Breast epithelium (tissue), 4 donors: ENCODE results near the gene CDH10. TPM values are rescaled to one million over a fixed set of nuclear protein-coding genes. Genes with fewer than 3 reads are reported as not detected.

Experiments
- DNase-seq, 2 donors: peaks; one replicate each; pipeline ENCODE4 v3.0.0-alpha.2; 2019; ENCODE audit warnings: low spot score in 2 of 2
- H3K27ac ChIP-seq, 2 donors: fragments of 200-600 bp; sonication (generic) in 1 of 2; one replicate each; pipeline ENCODE4 v1.5.1; 2016 to 2019; ENCODE audit warnings: mild to moderate bottlenecking in 1 of 2
- H3K27me3 ChIP-seq, 2 donors: fragments of 200-600 bp; sonication (generic) in 1 of 2; one replicate each; pipeline versions ENCODE4 v1.5.1 to v1.6.0; 2017 to 2019; ENCODE audit warnings: control low read depth in 1 of 2, mild to moderate bottlenecking in 1 of 2
- H3K36me3 ChIP-seq: fragments of 200-600 bp; one replicate; pipeline ENCODE4 v1.5.1; 2019
- H3K4me1 ChIP-seq, 2 donors: fragments of 200-600 bp; sonication (generic); one replicate each; pipeline ENCODE4 v1.5.1; 2016 to 2019; ENCODE audit warnings: control low read depth in 1 of 2
- H3K4me3 ChIP-seq, 3 donors: fragments of 200-600 bp; sonication (generic); 1 replicate in 2 of 3; 2 replicates in 1 of 3; pipeline ENCODE4 v1.5.1; 2016 to 2019; ENCODE audit warnings: mild to moderate bottlenecking in 3 of 3, moderate library complexity in 2 of 3
- H3K9me3 ChIP-seq, 2 donors: fragments of 200-600 bp; sonication (generic) in 1 of 2; one replicate each; pipeline ENCODE4 v1.5.1; 2016 to 2019; ENCODE audit warnings: control low read depth in 1 of 2
- CTCF ChIP-seq, 3 donors: fragments of 450-650 bp; IDR thresholded peaks; one replicate each; pipeline ENCODE4 v1.5.1; 2016 to 2017; ENCODE audit warnings: antibody characterized with exemption in 3 of 3, mild to moderate bottlenecking in 3 of 3, moderate library complexity in 3 of 3
- POLR2A ChIP-seq: fragments of 450-650 bp; IDR thresholded peaks from one replicate; pipeline ENCODE4 v1.6.1; 2016; ENCODE audit warnings: antibody characterized with exemption, mild to moderate bottlenecking, moderate library complexity
- POLR2AphosphoS5 ChIP-seq, 3 donors: sonication (generic); formaldehyde crosslinking; IDR thresholded peaks; one replicate each; pipeline ENCODE4 v1.6.1; 2017; ENCODE audit warnings: antibody characterized with exemption in 3 of 3
- intact Hi-C: fragments of 100-400 bp; cut with DNase I; formaldehyde crosslinking; loops from one replicate; pipeline ENCODE4 v1.15.1; 2023; ENCODE audit warnings: low total_unique reads
- total RNA-seq, 3 donors: library from RNA; depleted of rRNA; stranded (reverse); fragments of >200 nt; gene quantifications; one replicate each; pipeline ENCODE4 v1.1.0, GENCODE V29; 2016

The CDH10 gene
- total RNA-seq, 3 donors from 2014 or later, result not detected

GRCh38 chr5:24566933-24567332 lies 77.8 kb downstream of the CDH10 start:
- Histone ChIP-seq H3K36me3 (no peaks in the 10 kb centered on the region), H3K27ac (no peak overlapping the region), H3K4me3 (no peak overlapping the region), H3K4me1 (no peaks in the 10 kb centered on the region), H3K9me3 (no peaks in the 10 kb centered on the region), H3K27me3 (no peaks in the 10 kb centered on the region)
- no peak for TF ChIP-seq POLR2A
- no peak for TF ChIP-seq POLR2AphosphoS5 (IDR thresholded peaks at IDR 0.05)
- TF ChIP-seq CTCF (IDR thresholded peaks at IDR 0.05), result no peak
- DNase-seq, result no peak
- intact Hi-C loops, result no loop called here

GRCh38 chr5:24555229-24555628 lies 89.5 kb downstream of the CDH10 start:
- no peak for TF ChIP-seq POLR2A
- TF ChIP-seq CTCF (IDR thresholded peaks at IDR 0.05), result no peak
- no peak for TF ChIP-seq POLR2AphosphoS5 (IDR thresholded peaks at IDR 0.05)
- no peak overlapping the region for H3K4me3 ChIP-seq
- no peaks in the 10 kb centered on the region for H3K9me3 ChIP-seq
- no peak overlapping the region for H3K27ac ChIP-seq
- H3K36me3 ChIP-seq, result peaks cover 5% of the 10 kb centered on the region
- DNase-seq, result no peak
- intact Hi-C loops, result no loop called here
- no peaks in the 10 kb centered on the region for H3K4me1 ChIP-seq
- H3K27me3 ChIP-seq, result no peaks in the 10 kb centered on the region

GRCh38 chr5:24547132-24547531 lies 97.6 kb downstream of the CDH10 start:
- H3K36me3 ChIP-seq, result no peaks in the 10 kb centered on the region
- H3K27me3 ChIP-seq, result no peaks in the 10 kb centered on the region
- intact Hi-C loops, result no loop called here
- no peak overlapping the region for H3K27ac ChIP-seq
- no peak overlapping the region for H3K4me3 ChIP-seq
- DNase-seq, result no peak
- H3K4me1 ChIP-seq, result no peaks in the 10 kb centered on the region
- no peaks in the 10 kb centered on the region for H3K9me3 ChIP-seq
- no peak for TF ChIP-seq POLR2A

DNA sequence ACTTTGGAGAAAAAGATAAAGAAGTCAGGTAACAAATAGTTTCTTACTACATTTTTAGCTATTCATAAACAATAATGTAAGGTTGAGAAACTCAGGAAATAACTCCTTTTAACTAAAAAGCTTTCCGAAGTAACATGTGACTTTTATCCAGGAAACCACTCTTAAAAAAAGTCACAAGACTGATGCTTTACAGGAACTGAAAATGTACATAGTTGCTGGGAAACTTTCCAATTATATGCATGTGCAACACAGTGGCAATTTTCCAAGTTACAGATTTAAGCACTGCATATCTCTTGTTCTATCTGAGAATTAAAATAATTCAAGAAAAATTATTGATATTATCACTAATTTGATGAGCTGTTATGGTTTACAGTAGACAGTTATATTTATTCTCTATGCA lies 105.2 kb downstream of the CDH10 start:
- no peaks in the 10 kb centered on the region for H3K9me3 ChIP-seq
- H3K27me3 ChIP-seq, result no peaks in the 10 kb centered on the region
- intact Hi-C loops, result no loop called here
- no peaks in the 10 kb centered on the region for H3K4me1 ChIP-seq
- DNase-seq, result no peak
- H3K4me3 ChIP-seq, result no peak overlapping the region
- H3K27ac ChIP-seq, result no peak overlapping the region
- no peaks in the 10 kb centered on the region for H3K36me3 ChIP-seq
- no peak for TF ChIP-seq POLR2AphosphoS5 (IDR thresholded peaks at IDR 0.05)
- TF ChIP-seq CTCF (IDR thresholded peaks at IDR 0.05), result no peak
- no peak for TF ChIP-seq POLR2A

GRCh38 chr5:24538346-24538745 lies 106.4 kb downstream of the CDH10 start:
- no peak for DNase-seq
- no peaks in the 10 kb centered on the region for H3K4me1 ChIP-seq
- H3K36me3 ChIP-seq, result no peaks in the 10 kb centered on the region
- H3K27ac ChIP-seq, result no peak overlapping the region
- TF ChIP-seq CTCF (IDR thresholded peaks at IDR 0.05), result no peak
- TF ChIP-seq POLR2A, result no peak
- TF ChIP-seq POLR2AphosphoS5 (IDR thresholded peaks at IDR 0.05), result no peak
- intact Hi-C loops, result no loop called here
- H3K9me3 ChIP-seq, result no peaks in the 10 kb centered on the region
- H3K27me3 ChIP-seq, result no peaks in the 10 kb centered on the region
- H3K4me3 ChIP-seq, result no peak overlapping the region

DNA sequence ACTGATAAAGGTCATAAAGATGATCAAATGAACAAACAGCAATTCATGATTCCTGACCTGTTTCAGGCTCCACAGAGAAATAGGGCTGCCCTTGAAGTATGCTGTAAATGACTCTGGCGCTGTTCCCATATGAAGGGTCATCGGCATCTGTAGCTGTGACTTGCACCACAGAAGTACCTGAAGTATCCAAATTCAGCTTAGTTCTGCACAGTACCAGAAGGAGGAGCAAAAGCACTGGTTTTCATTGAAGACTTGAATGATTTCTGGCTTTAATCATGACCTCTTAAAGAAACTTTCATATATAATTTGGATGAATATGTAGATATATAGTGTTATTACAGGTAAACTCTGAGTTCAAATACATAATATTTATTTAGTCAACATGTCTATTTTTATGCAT lies 109.1 kb downstream of the CDH10 start:
- H3K9me3 ChIP-seq, result no peaks in the 10 kb centered on the region
- intact Hi-C loops, result no loop called here
- no peak overlapping the region for H3K4me3 ChIP-seq
- no peaks in the 10 kb centered on the region for H3K27me3 ChIP-seq
- no peaks in the 10 kb centered on the region for H3K4me1 ChIP-seq
- H3K36me3 ChIP-seq, result no peaks in the 10 kb centered on the region
- no peak for DNase-seq
- no peak overlapping the region for H3K27ac ChIP-seq
- TF ChIP-seq CTCF (IDR thresholded peaks at IDR 0.05) (no peak), POLR2AphosphoS5 (IDR thresholded peaks at IDR 0.05) (no peak), POLR2A (no peak)
